ENCODE measurements around the gene OTULIN.

GRCh38 chr5:14721990-14722656, 57.6 kb downstream of the OTULIN start:
- TF ChIP-seq ZKSCAN8 (CRISPR knock-in tag; IDR thresholded peaks at IDR 0.05; ENCODE audit: borderline replicate concordance) (no peak), REST (IDR thresholded peaks at IDR 0.05; ENCODE audit: borderline replicate concordance in 1 of 2, low read depth in 1 of 2, low read length in 2 of 2) (no peak), CTCF (CRISPR knock-in tag; IDR thresholded peaks at IDR 0.05) (no peak), E2F5 (CRISPR knock-in tag; conservative IDR thresholded peaks at IDR 0.05) (no peak), ZNF280D (CRISPR knock-in tag; IDR thresholded peaks at IDR 0.05) (no peak), ZNF318 (CRISPR knock-in tag; IDR thresholded peaks at IDR 0.05) (no peak), NR2F6 (IDR thresholded peaks at IDR 0.05) (no peak), NR2F6 (CRISPR knock-in tag; IDR thresholded peaks at IDR 0.05) (no peak), NKX3-1 (CRISPR knock-in tag; IDR thresholded peaks at IDR 0.05) (no peak), STAT6 (CRISPR knock-in tag; IDR thresholded peaks at IDR 0.05; ENCODE audit: borderline replicate concordance) (no peak), POLR2G (IDR thresholded peaks at IDR 0.05; ENCODE audit: low read depth, low read length) (no peak), ZNF224 (CRISPR knock-in tag; IDR thresholded peaks at IDR 0.05) (no peak)

All from HepG2 (cell line).